PC-9 (cell line): Measurements from ENCODE around the gene FARS2. TPM values are rescaled to one million over a fixed set of nuclear protein-coding genes. Genes with fewer than 3 reads are reported as not detected.

Source experiments
- BruUV-seq: library from RNA; stranded (reverse); fragments of 400-500 nt; replicated peaks from 2 replicates; lab custom pipeline; 2021; lab: Mats Ljungman, UMichigan
- CTCF ChIA-PET: fragments of 300-600 bp; sonication (Branson Sonifier 250); formaldehyde crosslinking; loops from one replicate; lab custom pipeline; 2022; ENCODE audit warnings: antibody characterized with exemption; lab: Charles Lee
- POLR2A ChIA-PET: fragments of 300-600 bp; sonication (Branson Sonifier 250); formaldehyde crosslinking; loops from one replicate; lab custom pipeline; 2022; ENCODE audit warnings: antibody characterized with exemption; ENCODE audit not compliant: unreplicated experiment; lab: Charles Lee
- DNase-seq, 2 experiments: peaks; one replicate each; pipeline versions ENCODE4 v3.0.0 to v3.0.0-alpha.2; 2015 to 2022; ENCODE audit warnings: mixed read lengths in 1 of 2
- H2AFZ ChIP-seq: fragments of 200-600 bp; sonication (generic); 2 replicates; pipeline ENCODE4 v1.8.1; 2017; ENCODE audit warnings: antibody characterized with exemption
- H3F3A ChIP-seq: fragments of 200-600 bp; sonication (generic); 2 replicates; pipeline ENCODE4 v1.8.1; 2017; ENCODE audit warnings: antibody characterized with exemption, mild to moderate bottlenecking, low read depth; ENCODE audit not compliant: insufficient read depth
- H3K27ac ChIP-seq: fragments of 200-600 bp; sonication (generic); 2 replicates; pipeline ENCODE4 v1.6.1; 2016; ENCODE audit warnings: mixed run types
- H3K27me3 ChIP-seq: fragments of 200-600 bp; sonication (generic); 2 replicates; pipeline ENCODE4 v1.6.1; 2016; ENCODE audit warnings: low read depth, mixed run types; ENCODE audit not compliant: insufficient read depth
- H3K36me3 ChIP-seq: fragments of 200-600 bp; sonication (generic); 2 replicates; pipeline ENCODE4 v1.6.1; 2016; ENCODE audit warnings: low read depth, mixed run types
- H3K4me1 ChIP-seq: fragments of 200-600 bp; sonication (generic); replicated peaks from 2 replicates; pipeline ENCODE4 v1.6.1; 2016; ENCODE audit warnings: mixed run types; ENCODE audit not compliant: insufficient read depth
- H3K4me2 ChIP-seq: fragments of 200-600 bp; sonication (generic); 2 replicates; pipeline ENCODE4 v1.6.1; 2017; ENCODE audit warnings: mixed run types
- H3K4me3 ChIP-seq: fragments of 200-600 bp; sonication (generic); 2 replicates; pipeline ENCODE4 v1.6.1; 2016; ENCODE audit warnings: mixed run types
- H3K79me2 ChIP-seq: fragments of 200-600 bp; sonication (generic); 2 replicates; pipeline ENCODE4 v1.6.1; 2017; ENCODE audit warnings: low read depth, mixed run types
- H3K9me2 ChIP-seq: fragments of 200-600 bp; sonication (generic); 2 replicates; pipeline ENCODE4 v1.8.1; 2017; ENCODE audit warnings: mild to moderate bottlenecking; ENCODE audit not compliant: insufficient read depth
- H3K9me3 ChIP-seq: fragments of 200-600 bp; sonication (generic); 2 replicates; pipeline ENCODE4 v1.8.1; 2016; ENCODE audit warnings: low read depth; ENCODE audit not compliant: insufficient read depth
- H4K20me1 ChIP-seq: fragments of 200-600 bp; sonication (generic); 2 replicates; pipeline ENCODE4 v1.8.1; 2017; ENCODE audit not compliant: insufficient read depth
- EZH2 ChIP-seq: fragments of 200-600 bp; sonication (generic); IDR thresholded peaks from 2 replicates; pipeline ENCODE4 v1.8.0; 2017; ENCODE audit warnings: antibody characterized with exemption, low read depth
- intact Hi-C: fragments of 100-400 bp; cut with micrococcal nuclease; formaldehyde crosslinking; loops from one replicate; pipeline ENCODE4 v1.10.0; 2022; ENCODE audit not compliant: unreplicated experiment
- total RNA-seq: library from RNA; stranded (reverse); gene quantifications from 2 replicates; pipeline ENCODE4 v1.2.3, GENCODE V29; 2021
- TF ChIP-seq, protein P1 (sequence below): fragments of 200-600 bp; sonication (generic); conservative IDR thresholded peaks from 2 replicates; pipeline ENCODE4 v1.6.1; 2017; ENCODE audit warnings: mixed run types, antibody characterized with exemption, mild to moderate bottlenecking, moderate library complexity

FARS2 gene
- total RNA-seq, 1 experiment from 2014 or later, result 26.7 TPM

GRCh38 chr6:5214570-5215052 is 46.7 kb upstream of the FARS2 start:
- no TSS peak for BruUV-seq
- Histone ChIP-seq H3K9me3 (no peaks in the 10 kb centered on the region), H2AFZ (no peak overlapping the region), H3K4me3 (no peak overlapping the region), H3K27ac (no peak overlapping the region), H3K79me2 (no peaks in the 10 kb centered on the region), H3F3A (no peaks in the 10 kb centered on the region), H3K4me1 (no peaks in the 10 kb centered on the region), H3K36me3 (no peaks in the 10 kb centered on the region), H3K27me3 (no peaks in the 10 kb centered on the region), H3K9me2 (no peaks in the 10 kb centered on the region), H4K20me1 (no peaks in the 10 kb centered on the region), H3K4me2 (no peak overlapping the region)
- intact Hi-C loops, result no loop called here
- ChIA-PET POLR2A (no interaction called here), CTCF (no interaction called here)
- DNase-seq, result no peak
- TF ChIP-seq EZH2, result no peak
- TF ChIP-seq, protein P1, sequence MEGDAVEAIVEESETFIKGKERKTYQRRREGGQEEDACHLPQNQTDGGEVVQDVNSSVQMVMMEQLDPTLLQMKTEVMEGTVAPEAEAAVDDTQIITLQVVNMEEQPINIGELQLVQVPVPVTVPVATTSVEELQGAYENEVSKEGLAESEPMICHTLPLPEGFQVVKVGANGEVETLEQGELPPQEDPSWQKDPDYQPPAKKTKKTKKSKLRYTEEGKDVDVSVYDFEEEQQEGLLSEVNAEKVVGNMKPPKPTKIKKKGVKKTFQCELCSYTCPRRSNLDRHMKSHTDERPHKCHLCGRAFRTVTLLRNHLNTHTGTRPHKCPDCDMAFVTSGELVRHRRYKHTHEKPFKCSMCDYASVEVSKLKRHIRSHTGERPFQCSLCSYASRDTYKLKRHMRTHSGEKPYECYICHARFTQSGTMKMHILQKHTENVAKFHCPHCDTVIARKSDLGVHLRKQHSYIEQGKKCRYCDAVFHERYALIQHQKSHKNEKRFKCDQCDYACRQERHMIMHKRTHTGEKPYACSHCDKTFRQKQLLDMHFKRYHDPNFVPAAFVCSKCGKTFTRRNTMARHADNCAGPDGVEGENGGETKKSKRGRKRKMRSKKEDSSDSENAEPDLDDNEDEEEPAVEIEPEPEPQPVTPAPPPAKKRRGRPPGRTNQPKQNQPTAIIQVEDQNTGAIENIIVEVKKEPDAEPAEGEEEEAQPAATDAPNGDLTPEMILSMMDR, result peak; percentile 40; the same call in 1 of the 2 replicates

- H3K4me3 ChIP-seq, result no peak overlapping the region
- TF ChIP-seq, protein P1, result no peak
- no peak for TF ChIP-seq EZH2
- no peaks in the 10 kb centered on the region for H3K79me2 ChIP-seq
- H3K4me2 ChIP-seq, result no peak overlapping the region
- ChIA-PET CTCF (no interaction called here), POLR2A (interaction anchor here (0.6 kb wide), 1 partner anchor 1913 kb away, joined by 4 read pairs; no protein-coding TSS in a partner anchor)
- intact Hi-C loops, result no loop called here
- no peaks in the 10 kb centered on the region for H4K20me1 ChIP-seq
- H3F3A ChIP-seq, result no peaks in the 10 kb centered on the region
- no peaks in the 10 kb centered on the region for H3K9me3 ChIP-seq
- H3K27ac ChIP-seq, result no peak overlapping the region
- no peak for DNase-seq
- no peaks in the 10 kb centered on the region for H3K9me2 ChIP-seq
- no peaks in the 10 kb centered on the region for H3K36me3 ChIP-seq
- H2AFZ ChIP-seq, result no peak overlapping the region
- H3K4me1 ChIP-seq, result no peaks in the 10 kb centered on the region
- BruUV-seq, result no TSS peak
- H3K27me3 ChIP-seq, result no peaks in the 10 kb centered on the region
Observed at GRCh38 chr6:5215159-5215558, 46.2 kb upstream of the FARS2 start.

- Histone ChIP-seq H3K36me3 (no peaks in the 10 kb centered on the region), H3K9me3 (no peaks in the 10 kb centered on the region), H3K27me3 (no peaks in the 10 kb centered on the region), H3K4me3 (no peak overlapping the region), H3K9me2 (no peaks in the 10 kb centered on the region), H3K4me1 (no peaks in the 10 kb centered on the region), H4K20me1 (no peaks in the 10 kb centered on the region), H3K4me2 (no peak overlapping the region), H2AFZ (no peak overlapping the region), H3K79me2 (no peaks in the 10 kb centered on the region), H3K27ac (no peak overlapping the region), H3F3A (no peaks in the 10 kb centered on the region)
- CTCF ChIA-PET, result no interaction called here
- POLR2A ChIA-PET, result no interaction called here
- TF ChIP-seq, protein P1, result no peak
- no peak for TF ChIP-seq EZH2
- intact Hi-C loops, result no loop called here
- no peak for DNase-seq
- BruUV-seq, result no TSS peak
Observed at GRCh38 chr6:5215799-5216198, 45.5 kb upstream of the FARS2 start.
